ENCODE results near the gene GAL3ST2. TPM values are rescaled to one million over a fixed set of nuclear protein-coding genes. Genes with fewer than 3 reads are reported as not detected.
A peak's percentile ranks its signal among the peaks of the same experiment; 100 is the strongest.
"Not testable (repeated sequence)": the region's sequence is repeated elsewhere in the genome, so short reads cannot be mapped to it uniquely, and the experiment has no call there.

Gene GAL3ST2
- total RNA-seq, 3 donors from 2014 or later (not counting 1 experiment from before 2014, with no cell fraction given): 0.88 TPM; not detected in 2

GRCh38 chr2:241817126-241817820 lies 40.7 kb downstream of the GAL3ST2 start:
- H3K27me3 ChIP-seq (ENCODE audit: control insufficient read depth, insufficient read depth, low read length): no peaks in the 10 kb centered on the region
- H3K4me1 ChIP-seq (ENCODE audit: control insufficient read depth, insufficient read depth, low read length): peaks cover 14% of the 10 kb centered on the region
- ATAC-seq (peak in 2 of 3 donors; percentile 28 to 33), DNase-seq (peak; percentile 19 to 22)
- peaks cover 7 to 23% of the 10 kb centered on the region in 2 donors for H3K4me1 Mint-ChIP-seq
- no peak for TF ChIP-seq CTCF (IDR thresholded peaks at IDR 0.05)
- peak overlapping the region; percentile 30 for H3K27ac ChIP-seq (ENCODE audit: low read length)
- intact Hi-C loops (cut with micrococcal nuclease): no loop called here
- H3K36me3 ChIP-seq (ENCODE audit: control insufficient read depth, insufficient read depth, low read length): no peaks in the 10 kb centered on the region
- peak overlapping the region; percentile 21 for H3K4me3 Mint-ChIP-seq
- peaks cover 3% of the 10 kb centered on the region for H3K9me3 ChIP-seq (ENCODE audit: control insufficient read depth, insufficient read depth, low read length)
- H3K27me3 Mint-ChIP-seq (ENCODE audit: low read depth in 2 of 2): peaks cover 0 to 5% of the 10 kb centered on the region in 2 donors
- no peak overlapping the region for H3K4me3 ChIP-seq (ENCODE audit: low read length)
- H3K27ac Mint-ChIP-seq: no peak overlapping the region
- 4% methylated on average over 15 of the region's 16 CpGs for WGBS (ENCODE audit: insufficient coverage)
- no peaks in the 10 kb centered on the region for H3K36me3 Mint-ChIP-seq
- no peaks in the 10 kb centered on the region for H3K9me3 Mint-ChIP-seq

GRCh38 chr2:241817821-241818215 lies 41.2 kb downstream of the GAL3ST2 start:
- intact Hi-C loops (cut with micrococcal nuclease); H3K36me3 ChIP-seq (ENCODE audit: control insufficient read depth, insufficient read depth, low read length); H3K27me3 ChIP-seq (ENCODE audit: control insufficient read depth, insufficient read depth, low read length); H3K27ac ChIP-seq (ENCODE audit: low read length); H3K36me3 Mint-ChIP-seq; H3K27ac Mint-ChIP-seq; DNase-seq; H3K9me3 ChIP-seq (ENCODE audit: control insufficient read depth, insufficient read depth, low read length); H3K9me3 Mint-ChIP-seq; ATAC-seq; H3K4me3 ChIP-seq (ENCODE audit: low read length); H3K27me3 Mint-ChIP-seq (ENCODE audit: low read depth in 2 of 2): not testable (repeated sequence)
- peaks cover 7 to 28% of the 10 kb centered on the region in 2 donors for H3K4me1 Mint-ChIP-seq
- peaks cover 14% of the 10 kb centered on the region for H3K4me1 ChIP-seq (ENCODE audit: control insufficient read depth, insufficient read depth, low read length)
- WGBS (ENCODE audit: insufficient coverage): 76% methylated on average over 10 of the region's 10 CpGs
- peak overlapping the region; percentile 21 for H3K4me3 Mint-ChIP-seq

GRCh38 chr2:241818229-241818942 lies 41.8 kb downstream of the GAL3ST2 start:
- intact Hi-C loops (cut with micrococcal nuclease): no loop called here
- peaks cover 14% of the 10 kb centered on the region for H3K4me1 ChIP-seq (ENCODE audit: control insufficient read depth, insufficient read depth, low read length)
- Mint-ChIP-seq H3K27ac (no peak overlapping the region), H3K4me1 (peaks cover 7 to 34% of the 10 kb centered on the region in 2 donors), H3K9me3 (no peaks in the 10 kb centered on the region), H3K36me3 (no peaks in the 10 kb centered on the region), H3K4me3 (no peak overlapping the region), H3K27me3 (ENCODE audit: low read depth in 2 of 2) (peaks cover 0 to 13% of the 10 kb centered on the region in 2 donors)
- peaks cover 3% of the 10 kb centered on the region for H3K9me3 ChIP-seq (ENCODE audit: control insufficient read depth, insufficient read depth, low read length)
- no peak overlapping the region for H3K27ac ChIP-seq (ENCODE audit: low read length)
- WGBS (ENCODE audit: insufficient coverage): 63% methylated on average over 25 of the region's 25 CpGs
- DNase-seq (peak in 1 of 2 donors; percentile 12), ATAC-seq (no peak)
- H3K27me3 ChIP-seq (ENCODE audit: control insufficient read depth, insufficient read depth, low read length): no peaks in the 10 kb centered on the region
- no peak for TF ChIP-seq CTCF (IDR thresholded peaks at IDR 0.05)
- no peak overlapping the region for H3K4me3 ChIP-seq (ENCODE audit: low read length)
- no peaks in the 10 kb centered on the region for H3K36me3 ChIP-seq (ENCODE audit: control insufficient read depth, insufficient read depth, low read length)

- Histone ChIP-seq H3K27me3 (ENCODE audit: control insufficient read depth, insufficient read depth, low read length) (no peaks in the 10 kb centered on the region), H3K9me3 (ENCODE audit: control insufficient read depth, insufficient read depth, low read length) (peaks cover 3% of the 10 kb centered on the region), H3K4me1 (ENCODE audit: control insufficient read depth, insufficient read depth, low read length) (peaks cover 14% of the 10 kb centered on the region), H3K4me3 (ENCODE audit: low read length) (no peak overlapping the region), H3K27ac (ENCODE audit: low read length) (no peak overlapping the region), H3K36me3 (ENCODE audit: control insufficient read depth, insufficient read depth, low read length) (no peaks in the 10 kb centered on the region)
- Mint-ChIP-seq H3K9me3 (peaks cover 0 to 4% of the 10 kb centered on the region in 2 donors), H3K27ac (no peak overlapping the region), H3K27me3 (ENCODE audit: low read depth in 2 of 2) (peaks cover 0 to 18% of the 10 kb centered on the region in 2 donors), H3K4me3 (no peak overlapping the region), H3K36me3 (no peaks in the 10 kb centered on the region), H3K4me1 (peaks cover 7 to 39% of the 10 kb centered on the region in 2 donors)
- WGBS (ENCODE audit: insufficient coverage): 91% methylated on average over 10 of the region's 10 CpGs
- ATAC-seq (no peak), DNase-seq (peak in 1 of 2 donors; percentile 12)
- TF ChIP-seq CTCF (IDR thresholded peaks at IDR 0.05): no peak
- intact Hi-C loops (cut with micrococcal nuclease): no loop called here
Measured at GRCh38 chr2:241818943-241819270, 42.3 kb downstream of the GAL3ST2 start.

GRCh38 chr2:241819947-241820624 lies 43.5 kb downstream of the GAL3ST2 start:
- H3K9me3 Mint-ChIP-seq; H3K27me3 ChIP-seq (ENCODE audit: control insufficient read depth, insufficient read depth, low read length); H3K36me3 ChIP-seq (ENCODE audit: control insufficient read depth, insufficient read depth, low read length); H3K4me3 ChIP-seq (ENCODE audit: low read length); ATAC-seq; H3K9me3 ChIP-seq (ENCODE audit: control insufficient read depth, insufficient read depth, low read length); DNase-seq; H3K4me3 Mint-ChIP-seq; intact Hi-C loops (cut with micrococcal nuclease); H3K27ac Mint-ChIP-seq; H3K27ac ChIP-seq (ENCODE audit: low read length); H3K36me3 Mint-ChIP-seq: not testable (repeated sequence)
- Mint-ChIP-seq H3K27me3 (ENCODE audit: low read depth in 2 of 2) (peaks cover 2 to 23% of the 10 kb centered on the region in 2 donors), H3K4me1 (peaks cover 7 to 38% of the 10 kb centered on the region in 2 donors)
- H3K4me1 ChIP-seq (ENCODE audit: control insufficient read depth, insufficient read depth, low read length): peaks cover 14% of the 10 kb centered on the region
- 89% methylated on average over 27 of the region's 27 CpGs for WGBS (ENCODE audit: insufficient coverage)
